Measurements from ENCODE around the gene VSTM4.

Gene VSTM4

GRCh38 chr10:49093922-49094321, 21.4 kb downstream of the VSTM4 start:
- TF ChIP-seq TEAD4 (IDR thresholded peaks at IDR 0.05) (no peak), REST (IDR thresholded peaks at IDR 0.05; ENCODE audit: low read depth) (no peak), FOXM1 (IDR thresholded peaks at IDR 0.05; ENCODE audit: borderline replicate concordance, low read depth) (no peak), MAX (IDR thresholded peaks at IDR 0.05) (no peak), CREB1 (IDR thresholded peaks at IDR 0.05; ENCODE audit: low read depth) (no peak), CEBPB (IDR thresholded peaks at IDR 0.05) (no peak), ZBTB7A (IDR thresholded peaks at IDR 0.05; ENCODE audit: low read depth) (no peak), EGR1 (IDR thresholded peaks at IDR 0.05) (no peak), YY1 (IDR thresholded peaks at IDR 0.05; ENCODE audit: low read depth) (no peak), NFIC (IDR thresholded peaks at IDR 0.05) (no peak)

- TF ChIP-seq TCF12 (IDR thresholded peaks at IDR 0.05; ENCODE audit: low read depth) (no peak), RAD21 (IDR thresholded peaks at IDR 0.05; ENCODE audit: low read depth) (no peak), TEAD4 (IDR thresholded peaks at IDR 0.05) (no peak), EGR1 (IDR thresholded peaks at IDR 0.05) (no peak)
These were observed 22.8 kb downstream of the VSTM4 start for GRCh38 chr10:49092477-49092876.

- no peak for TF ChIP-seq CREB1 (IDR thresholded peaks at IDR 0.05; ENCODE audit: low read depth)
- no peak for TF ChIP-seq TAF1 (IDR thresholded peaks at IDR 0.05; ENCODE audit: low read depth)
- no peak for TF ChIP-seq TCF12 (IDR thresholded peaks at IDR 0.05; ENCODE audit: low read depth)
- TF ChIP-seq EP300 (IDR thresholded peaks at IDR 0.05; ENCODE audit: borderline replicate concordance): no peak
- TF ChIP-seq NFIC (IDR thresholded peaks at IDR 0.05): no peak
- TF ChIP-seq USF1 (IDR thresholded peaks at IDR 0.05): no peak
- no peak for TF ChIP-seq ZBTB7A (IDR thresholded peaks at IDR 0.05; ENCODE audit: low read depth)
- no peak for TF ChIP-seq TEAD4 (IDR thresholded peaks at IDR 0.05)
- no peak for TF ChIP-seq FOXM1 (IDR thresholded peaks at IDR 0.05; ENCODE audit: borderline replicate concordance, low read depth)
- no peak for TF ChIP-seq EGR1 (IDR thresholded peaks at IDR 0.05)
- no peak for TF ChIP-seq CEBPB (IDR thresholded peaks at IDR 0.05)
- TF ChIP-seq REST (IDR thresholded peaks at IDR 0.05; ENCODE audit: low read depth): no peak
- TF ChIP-seq YY1 (IDR thresholded peaks at IDR 0.05; ENCODE audit: low read depth): no peak
- no peak for TF ChIP-seq RAD21 (IDR thresholded peaks at IDR 0.05; ENCODE audit: low read depth)
- TF ChIP-seq MAX (IDR thresholded peaks at IDR 0.05): no peak
These were observed 23.7 kb downstream of the VSTM4 start for GRCh38 chr10:49091450-49092210.

DNA sequence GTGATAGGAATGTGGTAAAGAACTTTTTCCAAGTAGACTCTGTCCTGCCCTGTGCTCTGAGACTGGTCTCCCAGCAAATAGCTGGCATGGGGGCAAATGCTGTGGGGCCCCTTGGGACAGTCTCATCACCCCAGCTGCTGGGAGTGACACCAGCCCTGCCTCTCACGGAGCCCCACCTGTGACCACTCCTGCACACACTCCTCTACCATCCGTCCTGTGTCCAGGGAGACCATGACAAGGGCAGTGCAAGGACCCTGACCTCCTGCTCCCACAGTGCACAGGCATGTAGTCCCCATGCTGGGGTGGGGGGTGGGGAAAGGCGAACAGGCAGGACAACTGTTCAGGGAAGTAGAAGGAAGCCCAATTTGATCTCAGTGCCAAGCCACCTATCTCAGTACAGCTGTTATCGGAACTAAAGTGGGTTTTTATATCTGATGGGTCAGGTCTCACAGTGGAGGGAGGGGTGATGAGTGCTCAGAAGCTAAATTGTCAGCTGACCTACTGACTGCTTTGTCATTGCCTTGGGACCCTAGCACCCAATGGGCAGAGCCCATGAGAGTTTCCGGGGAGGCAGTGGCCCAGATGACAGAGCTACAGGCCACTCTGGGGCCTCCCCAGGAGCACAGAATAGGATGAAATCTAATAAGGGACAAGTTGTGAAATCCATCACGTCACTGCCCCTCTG, 24.5 kb downstream of the VSTM4 start:
- TF ChIP-seq USF1 (IDR thresholded peaks at IDR 0.05): no peak
- no peak for TF ChIP-seq EP300 (IDR thresholded peaks at IDR 0.05; ENCODE audit: borderline replicate concordance)
- TF ChIP-seq CEBPB (IDR thresholded peaks at IDR 0.05): no peak
- no peak for TF ChIP-seq TAF1 (IDR thresholded peaks at IDR 0.05; ENCODE audit: low read depth)
- no peak for TF ChIP-seq YY1 (IDR thresholded peaks at IDR 0.05; ENCODE audit: low read depth)
- no peak for TF ChIP-seq RAD21 (IDR thresholded peaks at IDR 0.05; ENCODE audit: low read depth)
- TF ChIP-seq TEAD4 (IDR thresholded peaks at IDR 0.05): no peak
- TF ChIP-seq EGR1 (IDR thresholded peaks at IDR 0.05): no peak
- no peak for TF ChIP-seq TCF12 (IDR thresholded peaks at IDR 0.05; ENCODE audit: low read depth)
- TF ChIP-seq MAX (IDR thresholded peaks at IDR 0.05): no peak
- no peak for TF ChIP-seq CREB1 (IDR thresholded peaks at IDR 0.05; ENCODE audit: low read depth)
- no peak for TF ChIP-seq NFIC (IDR thresholded peaks at IDR 0.05)

- TF ChIP-seq YY1 (IDR thresholded peaks at IDR 0.05; ENCODE audit: low read depth) (no peak), TEAD4 (IDR thresholded peaks at IDR 0.05) (no peak), NFIC (IDR thresholded peaks at IDR 0.05) (no peak), TAF1 (IDR thresholded peaks at IDR 0.05; ENCODE audit: low read depth) (no peak), CEBPB (IDR thresholded peaks at IDR 0.05) (no peak), TCF12 (IDR thresholded peaks at IDR 0.05; ENCODE audit: low read depth) (no peak), CREB1 (IDR thresholded peaks at IDR 0.05; ENCODE audit: low read depth) (no peak), EGR1 (IDR thresholded peaks at IDR 0.05) (no peak), FOXM1 (IDR thresholded peaks at IDR 0.05; ENCODE audit: borderline replicate concordance, low read depth) (no peak), EP300 (IDR thresholded peaks at IDR 0.05; ENCODE audit: borderline replicate concordance) (no peak), USF1 (IDR thresholded peaks at IDR 0.05) (no peak), MAX (IDR thresholded peaks at IDR 0.05) (no peak)
These were observed 25.1 kb downstream of the VSTM4 start for GRCh38 chr10:49090189-49090575.

All from Ishikawa (cell line).